AG04449 (cell line): ENCODE results near the gene PREX1.

Experiments used
- CTCF ChIA-PET: fragments of 350-600 bp; formaldehyde crosslinking; extraction: SDS; loops from one replicate; lab custom pipeline; 2021; ENCODE audit warnings: antibody characterized with exemption; lab: Yijun Ruan, JAX
- POLR2A ChIA-PET: fragments of 400-600, 350-600 bp; formaldehyde crosslinking; extraction: SDS; loops from one replicate; lab custom pipeline; 2020; ENCODE audit warnings: antibody characterized with exemption, inconsistent platforms; lab: Yijun Ruan, JAX
- DNase-seq: peaks from one replicate; pipeline ENCODE4 v3.0.0-alpha.2; 2010; ENCODE audit warnings: low read depth, low spot score
- H3K4me3 ChIP-seq: 2 replicates; pipeline ENCODE4 v1.5.1; 2011; ENCODE audit warnings: low read depth, mild to moderate bottlenecking, control low read depth, low read length
- CTCF ChIP-seq: IDR thresholded peaks from one replicate; pipeline ENCODE4 v1.5.1; 2011; ENCODE audit warnings: mild to moderate bottlenecking, moderate library complexity, low read length, control low read depth, inconsistent platforms; ENCODE audit not compliant: insufficient read depth; ENCODE audit errors: missing control alignments

PREX1 gene

DNA sequence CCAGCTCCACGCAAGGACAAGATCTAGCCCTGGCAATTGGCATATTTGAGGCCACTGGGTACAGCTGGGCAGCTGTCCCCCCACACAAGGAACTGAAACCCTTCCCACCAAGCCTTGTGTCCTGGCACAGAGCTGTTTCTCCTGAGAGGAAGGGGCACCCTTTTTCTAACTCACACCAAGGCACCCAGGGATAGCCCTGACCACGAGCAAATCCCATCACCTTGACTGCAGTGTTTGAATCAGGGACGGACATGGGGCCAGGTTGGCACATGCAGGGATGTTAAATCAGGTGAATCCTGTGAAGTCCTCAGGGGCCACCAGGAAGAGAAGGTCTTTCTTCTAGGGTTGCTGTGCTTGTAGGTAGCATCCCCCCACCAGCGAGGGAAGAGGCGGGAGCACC is 246.6 kb downstream of the PREX1 start:
- TF ChIP-seq CTCF = no peak
- no peak overlapping the region for H3K4me3 ChIP-seq
- DNase-seq = no peak
- CTCF ChIA-PET = no interaction called here
- POLR2A ChIA-PET = no interaction called here

DNA sequence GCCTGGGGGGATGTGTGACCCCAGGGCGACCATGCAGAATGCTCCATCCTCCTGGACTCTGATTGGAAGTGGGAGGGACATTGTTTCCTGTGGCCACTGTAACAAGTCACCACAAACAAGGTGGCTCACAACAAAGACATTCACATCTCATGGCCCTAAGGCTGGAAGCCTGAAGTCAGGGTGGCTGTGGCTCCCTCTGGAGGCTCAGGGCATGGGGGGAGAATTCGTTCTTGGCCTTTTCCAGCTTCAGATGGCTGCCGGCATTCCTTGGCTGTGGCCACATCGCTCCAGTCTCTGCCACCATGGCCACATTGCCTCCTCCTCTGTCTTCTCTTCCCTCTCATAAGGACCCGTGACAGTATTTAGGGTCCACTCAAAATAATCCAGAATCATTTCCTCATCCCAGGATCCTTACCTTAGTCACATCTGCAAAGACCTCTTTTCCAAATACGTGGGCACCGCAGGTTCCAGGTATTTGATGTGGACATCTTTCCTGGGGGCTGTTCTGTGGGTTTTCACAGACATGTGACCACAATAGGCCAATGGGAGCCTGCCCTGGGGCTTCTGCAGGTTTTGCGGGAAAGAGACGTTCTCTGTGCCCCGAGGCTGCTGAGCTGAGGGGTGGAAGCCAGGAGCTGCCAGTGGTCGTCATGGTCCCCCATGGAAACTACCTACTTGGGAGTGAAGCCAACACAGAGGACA is 249.3 kb downstream of the PREX1 start:
- TF ChIP-seq CTCF = peak; percentile 1
- ChIA-PET CTCF (no interaction called here), POLR2A (no interaction called here)
- H3K4me3 ChIP-seq = no peak overlapping the region
- no peak for DNase-seq

DNA sequence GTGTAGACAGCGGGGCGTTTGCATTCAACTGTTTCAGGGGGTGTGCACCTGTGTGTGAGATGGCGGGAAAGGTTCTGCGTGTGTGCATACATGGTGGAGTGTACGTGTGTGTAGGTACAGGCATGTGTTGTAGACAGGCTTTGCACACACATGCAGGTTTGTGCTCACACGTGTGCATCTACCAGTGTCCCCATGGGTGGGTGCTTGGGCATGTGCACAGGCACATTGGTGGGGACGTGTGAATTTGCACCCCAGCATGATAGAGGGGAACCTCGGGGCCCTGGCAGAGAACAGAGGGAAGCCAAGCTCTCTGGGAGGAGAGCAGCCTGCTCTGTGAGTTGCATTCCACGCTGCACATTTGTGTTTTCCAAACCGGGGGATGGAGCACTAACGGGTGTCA is 250.2 kb downstream of the PREX1 start:
- ChIA-PET CTCF (no interaction called here), POLR2A (no interaction called here)
- no peak for DNase-seq
- TF ChIP-seq CTCF = no peak
- no peak overlapping the region for H3K4me3 ChIP-seq

DNA sequence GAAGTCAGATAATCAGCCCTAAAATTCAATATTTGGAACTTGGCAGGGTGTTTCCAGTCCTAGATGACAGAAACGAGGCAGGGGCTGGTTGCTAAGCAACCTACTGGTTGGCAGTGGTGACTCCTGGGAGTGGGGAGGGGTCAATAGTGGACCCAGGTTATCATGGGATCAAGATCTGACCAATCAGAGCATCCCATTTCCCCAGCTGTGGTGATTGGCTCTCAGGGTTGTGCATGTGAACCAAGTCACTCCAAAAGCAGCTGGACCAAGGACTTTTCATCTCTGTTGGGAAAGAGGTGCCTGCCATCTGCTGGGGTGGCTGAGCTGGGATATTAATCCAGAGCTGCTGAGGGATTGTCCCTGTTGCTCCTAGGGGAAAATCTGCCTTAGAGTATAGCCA is 253.4 kb downstream of the PREX1 start:
- DNase-seq = no peak
- POLR2A ChIA-PET = no interaction called here
- no peak overlapping the region for H3K4me3 ChIP-seq
- no peak for TF ChIP-seq CTCF
- CTCF ChIA-PET = no interaction called here
